ENCODE data around the gene RIPPLY2.

RIPPLY2 gene

GRCh38 chr6:83872386-83873118 is 19.4 kb downstream of the RIPPLY2 start:
- in situ Hi-C loops (cut with HindIII; ENCODE audit: low pct_ligation_motif_present, low sequenced_read_pairs) = no loop called here
- TF ChIP-seq CTCF (IDR thresholded peaks at IDR 0.05; ENCODE audit: low read depth, low read length, missing control alignments) = no peak
- Histone ChIP-seq H3K36me3 (replicated peaks) (no peaks in the 10 kb centered on the region), H3K27ac (no peak overlapping the region), H3K4me3 (ENCODE audit: low read depth, low read length) (no peak overlapping the region), H3K27me3 (replicated peaks) (no peaks in the 10 kb centered on the region)
- DNase-seq = no peak

DNA sequence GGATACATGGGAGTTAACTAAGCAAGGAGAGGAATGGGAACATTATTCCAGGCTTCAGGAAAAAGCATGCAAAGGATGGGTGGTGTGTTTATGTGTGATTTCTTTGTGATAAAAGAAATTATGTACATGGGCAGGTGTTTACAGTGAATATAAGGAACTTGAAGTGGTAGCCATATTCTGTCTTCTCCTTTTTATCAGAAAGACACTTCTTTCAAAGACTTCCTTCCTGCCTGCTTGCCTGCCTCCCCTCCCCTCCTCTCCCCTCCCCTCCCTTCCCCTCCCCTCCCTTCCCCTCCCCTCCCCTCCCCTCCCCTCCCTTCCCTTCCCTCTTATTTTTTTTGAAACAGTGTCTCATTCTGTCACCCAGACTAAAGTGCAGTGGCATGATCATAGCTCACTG is 20.7 kb downstream of the RIPPLY2 start:
- H3K27ac ChIP-seq = no peak overlapping the region
- no peaks in the 10 kb centered on the region for H3K36me3 ChIP-seq (replicated peaks)
- in situ Hi-C loops (cut with HindIII; ENCODE audit: low pct_ligation_motif_present, low sequenced_read_pairs) = no loop called here
- H3K27me3 ChIP-seq (replicated peaks) = no peaks in the 10 kb centered on the region
- no peak for TF ChIP-seq CTCF (IDR thresholded peaks at IDR 0.05; ENCODE audit: low read depth, low read length, missing control alignments)
- no peak overlapping the region for H3K4me3 ChIP-seq (ENCODE audit: low read depth, low read length)
- DNase-seq = no peak

- Histone ChIP-seq H3K27ac (no peak overlapping the region), H3K4me3 (ENCODE audit: low read depth, low read length) (no peak overlapping the region), H3K36me3 (replicated peaks) (no peaks in the 10 kb centered on the region), H3K27me3 (replicated peaks) (no peaks in the 10 kb centered on the region)
- no peak for TF ChIP-seq CTCF (IDR thresholded peaks at IDR 0.05; ENCODE audit: low read depth, low read length, missing control alignments)
- DNase-seq = no peak
- in situ Hi-C loops (cut with HindIII; ENCODE audit: low pct_ligation_motif_present, low sequenced_read_pairs) = no loop called here
These were observed 22.7 kb downstream of the RIPPLY2 start for GRCh38 chr6:83875843-83876242.

- Histone ChIP-seq H3K27me3 (replicated peaks) (no peaks in the 10 kb centered on the region), H3K36me3 (replicated peaks) (no peaks in the 10 kb centered on the region), H3K4me3 (ENCODE audit: low read depth, low read length) (no peak overlapping the region), H3K27ac (no peak overlapping the region)
- no peak for DNase-seq
- in situ Hi-C loops (cut with HindIII; ENCODE audit: low pct_ligation_motif_present, low sequenced_read_pairs) = no loop called here
- TF ChIP-seq CTCF (IDR thresholded peaks at IDR 0.05; ENCODE audit: low read depth, low read length, missing control alignments) = no peak
These were observed 25.9 kb downstream of the RIPPLY2 start for GRCh38 chr6:83878902-83879644.

GRCh38 chr6:83879746-83880145 is 26.6 kb downstream of the RIPPLY2 start:
- TF ChIP-seq CTCF (IDR thresholded peaks at IDR 0.05; ENCODE audit: low read depth, low read length, missing control alignments) = no peak
- DNase-seq = no peak
- H3K27me3 ChIP-seq (replicated peaks) = no peaks in the 10 kb centered on the region
- no peaks in the 10 kb centered on the region for H3K36me3 ChIP-seq (replicated peaks)
- H3K4me3 ChIP-seq (ENCODE audit: low read depth, low read length) = no peak overlapping the region
- H3K27ac ChIP-seq = no peak overlapping the region
- in situ Hi-C loops (cut with HindIII; ENCODE audit: low pct_ligation_motif_present, low sequenced_read_pairs) = no loop called here

Measured in brain microvascular endothelial cell (primary cell).